NCI-H2227 (cell line): ENCODE results near the gene SETD2.
"Not testable (repeated sequence)": the region's sequence is repeated elsewhere in the genome, so short reads cannot be mapped to it uniquely, and the experiment has no call there.

ENCODE experiments used
- DNase-seq: peaks from one replicate; lab custom pipeline; 2025; ENCODE audit not compliant: unreplicated experiment; lab: John Stamatoyannopoulos, UW

Gene SETD2

GRCh38 chr3:47104259-47104658 is 59.7 kb downstream of the SETD2 start:
- DNase-seq, result no peak

GRCh38 chr3:47103619-47104018 is 60.3 kb downstream of the SETD2 start:
- DNase-seq, result no peak

- no peak for DNase-seq
Observed at GRCh38 chr3:47102081-47102600, 61.8 kb downstream of the SETD2 start.

GRCh38 chr3:47098910-47099309 is 65.0 kb downstream of the SETD2 start:
- no peak for DNase-seq

- no peak for DNase-seq
Observed at GRCh38 chr3:47097864-47098263, 66.0 kb downstream of the SETD2 start.

GRCh38 chr3:47096959-47097358 is 67.0 kb downstream of the SETD2 start:
- DNase-seq, result no peak

GRCh38 chr3:47092090-47092489 is 71.8 kb downstream of the SETD2 start:
- DNase-seq, result no peak

GRCh38 chr3:47089630-47090029 is 74.3 kb downstream of the SETD2 start:
- no peak for DNase-seq

GRCh38 chr3:47086071-47086470 is 77.8 kb downstream of the SETD2 start:
- DNase-seq, result no peak

GRCh38 chr3:47083786-47084185 is 80.1 kb downstream of the SETD2 start:
- no peak for DNase-seq

- no peak for DNase-seq
Observed at GRCh38 chr3:47082519-47082918, 81.4 kb downstream of the SETD2 start.

- DNase-seq, result no peak
Observed at GRCh38 chr3:47079432-47079831, 84.5 kb downstream of the SETD2 start.

- DNase-seq, result no peak
Observed at GRCh38 chr3:47073685-47074084, 90.2 kb downstream of the SETD2 start.

GRCh38 chr3:47070770-47071169 is 93.1 kb downstream of the SETD2 start:
- DNase-seq, result no peak

- not testable (repeated sequence) for DNase-seq
Observed at GRCh38 chr3:47066259-47066658, 97.7 kb downstream of the SETD2 start.

GRCh38 chr3:47065681-47066080 is 98.2 kb downstream of the SETD2 start:
- DNase-seq, result no peak

GRCh38 chr3:47065058-47065457 is 98.9 kb downstream of the SETD2 start:
- no peak for DNase-seq

GRCh38 chr3:47057212-47057671 is 106.7 kb downstream of the SETD2 start:
- DNase-seq, result no peak

GRCh38 chr3:47056705-47057104 is 107.2 kb downstream of the SETD2 start:
- DNase-seq, result no peak

- DNase-seq, result no peak
Observed at GRCh38 chr3:47054412-47054811, 109.5 kb downstream of the SETD2 start.

- DNase-seq, result no peak
Observed at GRCh38 chr3:47047673-47048072, 116.2 kb downstream of the SETD2 start.

- no peak for DNase-seq
Observed at GRCh38 chr3:47047069-47047468, 116.8 kb downstream of the SETD2 start.

- DNase-seq, result no peak
Observed at GRCh38 chr3:47042231-47042791, 121.6 kb downstream of the SETD2 start.
